K562 (cell line): Measurements from ENCODE around the gene RAD54L. TPM values are rescaled to one million over a fixed set of nuclear protein-coding genes. Genes with fewer than 3 reads are reported as not detected.

Experiments used
- ATF3 ChIP-seq, 2 experiments: fragments of 450-650 bp in 1 of 2; sonication (generic) in 1 of 2; formaldehyde crosslinking in 1 of 2; IDR thresholded peaks in 1 of 2; conservative IDR thresholded peaks in 1 of 2; 2 replicates each; pipeline versions ENCODE4 v1.6.1 to v1.8.1; 2016 to 2023; ENCODE audit warnings: mild to moderate bottlenecking in 2 of 2, moderate library complexity in 2 of 2, inconsistent platforms in 1 of 2, missing genetic modification reagents in 1 of 2
- CCAR2 ChIP-seq: fragments of 200-400 bp; formaldehyde crosslinking; IDR thresholded peaks from 2 replicates; pipeline ENCODE4 v1.6.1; 2017; ENCODE audit warnings: mild to moderate bottlenecking, low read depth, low read length
- COPS2 ChIP-seq: fragments of 450-650 bp; conservative IDR thresholded peaks from 2 replicates; pipeline ENCODE4 v1.6.1; 2016; ENCODE audit warnings: mild to moderate bottlenecking, moderate library complexity
- EP400 ChIP-seq: fragments of 450-650 bp; IDR thresholded peaks from 2 replicates; pipeline ENCODE4 v1.6.1; 2017; ENCODE audit warnings: antibody characterized with exemption, mild to moderate bottlenecking, moderate library complexity
- FOXK1 ChIP-seq: sonication (generic); formaldehyde crosslinking; IDR thresholded peaks from 2 replicates; pipeline ENCODE4 v1.8.0; 2022; ENCODE audit warnings: missing genetic modification reagents, mild to moderate bottlenecking, borderline replicate concordance
- HNRNPL ChIP-seq: fragments of 200-400 bp; formaldehyde crosslinking; IDR thresholded peaks from 2 replicates; pipeline ENCODE4 v1.6.1; 2017; ENCODE audit warnings: low read depth, mild to moderate bottlenecking, low read length
- JUNB ChIP-seq: fragments of 450-650 bp; formaldehyde crosslinking; conservative IDR thresholded peaks from 2 replicates; pipeline ENCODE4 v1.4.0; 2020; ENCODE audit warnings: mild to moderate bottlenecking
- KDM1A ChIP-seq, 2 experiments: fragments of 450-650 bp; IDR thresholded peaks; 2 replicates each; pipeline ENCODE4 v1.6.1; 2016; ENCODE audit warnings: mild to moderate bottlenecking in 2 of 2
- MBD1 ChIP-seq: fragments of 250-450 bp; sonication (Bioruptor Pico); IDR thresholded peaks from 2 replicates; pipeline ENCODE4 v1.8.0; 2022; ENCODE audit warnings: inconsistent platforms
- MNT ChIP-seq, 2 experiments: fragments of 450-650 bp; conservative IDR thresholded peaks; 2 replicates each; pipeline ENCODE4 v1.6.1; 2017; ENCODE audit warnings: mild to moderate bottlenecking in 2 of 2, moderate library complexity in 2 of 2
- POLR2A ChIP-seq: fragments of 450-650 bp; conservative IDR thresholded peaks from 2 replicates; pipeline ENCODE4 v1.6.1; 2016
- RBM15 ChIP-seq: fragments of 200-400 bp; formaldehyde crosslinking; IDR thresholded peaks from 2 replicates; pipeline ENCODE4 v1.6.1; 2018; ENCODE audit warnings: mild to moderate bottlenecking, low read length, moderate library complexity; ENCODE audit not compliant: insufficient read depth
- RBM17 ChIP-seq: fragments of 200-400 bp; formaldehyde crosslinking; IDR thresholded peaks from 2 replicates; pipeline ENCODE4 v1.6.1; 2017; ENCODE audit warnings: low read depth, mild to moderate bottlenecking, low read length, borderline replicate concordance
- SRSF7 ChIP-seq: fragments of 200-400 bp; formaldehyde crosslinking; optimal IDR thresholded peaks from 2 replicates; pipeline ENCODE3; 2017; ENCODE audit warnings: mild to moderate bottlenecking, low read depth, low read length
- TRIM28 ChIP-seq: fragments of 450-650 bp; IDR thresholded peaks from 2 replicates; pipeline ENCODE4 v1.6.1; 2017
- ZNF133 ChIP-seq: fragments of 250-450 bp; sonication (Bioruptor Pico); IDR thresholded peaks from 2 replicates; pipeline ENCODE4 v1.4.0; 2020; ENCODE audit warnings: mild to moderate bottlenecking
- ZNF436 ChIP-seq: fragments of 250-450, 450-650 bp; sonication (Bioruptor Pico); formaldehyde crosslinking; IDR thresholded peaks from 2 replicates; pipeline ENCODE4 v1.7.0; 2020; ENCODE audit warnings: mild to moderate bottlenecking
- ZNF699 ChIP-seq: fragments of 250-450 bp; sonication (Bioruptor Pico); IDR thresholded peaks from 2 replicates; pipeline ENCODE4 v1.8.0; 2021; ENCODE audit warnings: mild to moderate bottlenecking, moderate library complexity; ENCODE audit not compliant: insufficient replicate concordance
- ZNF780A ChIP-seq: fragments of 250-450 bp; sonication (Bioruptor Pico); IDR thresholded peaks from 2 replicates; pipeline ENCODE4 v1.5.0; 2021; ENCODE audit warnings: mild to moderate bottlenecking
- polyA plus RNA-seq, 8 experiments: library from polyadenylated mRNA; depleted of rRNA in 4 of 8; stranded (reverse) in 5 of 8; unstranded in 3 of 8; fragments of >200 nt; fragmentation: Nextera tagmentation in 2 of 8; fragmentation: Illumina TruSeq in 1 of 8; extraction: Ambion mirVana in 2 of 8; extraction: Trizol in 1 of 8; gene quantifications; 2 replicates each; pipeline versions ENCODE4 v1.2.1 to v1.2.3, GENCODE V29; 2011 to 2014; ENCODE audit warnings: inconsistent platforms in 1 of 8, missing spikeins in 1 of 8
- total RNA-seq, 7 experiments: library from RNA; depleted of rRNA in 6 of 7; stranded (reverse); fragments of >200 nt in 6 of 7; fragmentation: Illumina TruSeq in 2 of 7; extraction: Trizol in 2 of 7; gene quantifications; 2 replicates each; pipeline versions ENCODE4 v1.2.1 to v1.2.3, GENCODE V29; 2011 to 2021; ENCODE audit warnings: low replicate concordance in 1 of 7
- TF ChIP-seq, protein P1 (sequence below), 3 experiments: fragments of 200-800 bp in 1 of 3; fragments of 250-450 bp in 1 of 3; fragments of 450-650 bp in 1 of 3; sonication (Bioruptor Pico) in 1 of 3; sonication (Bioruptor generic) in 1 of 3; formaldehyde crosslinking in 1 of 3; IDR thresholded peaks; 2 replicates each; pipeline versions ENCODE4 v1.6.1 to v1.8.0; 2016 to 2022; ENCODE audit warnings: mild to moderate bottlenecking in 2 of 3, missing genetic modification characterization in 2 of 3, missing compliant biosample characterization in 1 of 3, moderate library complexity in 1 of 3

RAD54L gene
- total and polyA plus RNA-seq, 9 of the 15 experiments (the other 6 are each of a cell fraction or from before 2014, with no cell fraction given) = 17.9 to 92.3 (median 37.5) TPM

DNA sequence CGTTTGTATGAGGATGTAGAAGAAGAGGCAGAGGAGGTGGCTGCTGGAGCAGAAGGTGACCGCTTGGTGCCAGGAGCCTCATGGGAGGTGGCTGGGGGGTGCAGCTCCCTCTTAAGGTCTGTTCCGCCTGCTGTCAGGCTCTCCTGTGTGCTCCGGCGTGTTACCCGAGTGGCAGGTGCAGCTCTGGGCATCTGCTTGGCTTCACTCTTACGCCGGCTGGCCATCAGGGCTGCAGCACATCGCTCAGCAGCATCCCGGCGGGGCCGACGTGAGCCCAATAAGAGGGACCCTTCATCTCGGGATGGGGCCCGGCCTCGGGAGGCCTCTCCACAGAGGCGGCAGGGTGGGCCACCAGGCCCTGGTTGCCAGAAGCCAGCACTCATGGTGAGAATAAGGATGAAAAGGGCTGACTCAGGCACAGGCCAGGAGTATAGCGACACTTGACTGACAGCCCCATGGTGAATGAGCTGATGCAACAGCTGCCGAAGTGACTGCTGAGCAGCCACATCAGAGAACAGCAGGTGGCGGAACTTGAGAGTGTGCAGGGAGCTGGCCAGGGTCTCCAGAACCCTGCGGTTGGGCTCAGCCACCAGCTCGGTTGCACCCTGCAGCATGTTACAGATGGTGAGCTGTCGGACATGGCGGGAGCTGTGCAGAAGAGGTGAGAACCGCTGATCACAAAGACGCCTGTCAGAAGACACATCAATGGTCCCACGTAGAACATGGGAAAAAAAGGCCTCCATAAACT lies 38.3 kb downstream of the RAD54L start (continued):
- TF ChIP-seq RBM17 (no peak), JUNB (CRISPR knock-in tag) (no peak), EP400 (peak; percentile 87), RBM15 (no peak), ATF3 (IDR thresholded peaks at IDR 0.05) (peak; percentile 98), ATF3 (CRISPR knock-in tag; conservative IDR thresholded peaks at IDR 0.05) (peak; percentile 69), ZNF133 (CRISPR knock-in tag) (no peak), ZNF436 (CRISPR knock-in tag) (no peak), HNRNPL (no peak), COPS2 (no peak), FOXK1 (CRISPR knock-in tag) (no peak), CCAR2 (no peak), MNT (conservative IDR thresholded peaks at IDR 0.05) (peak in 1 of 2 experiments; percentile 31; a peak in 2 of 4 replicates), KDM1A (IDR thresholded peaks at IDR 0.05) (no peak), MBD1 (CRISPR knock-in tag) (0 out of 2 replicates have a peak, but pooled peaks have one; percentile 58), ZNF780A (CRISPR knock-in tag) (no peak), SRSF7 (no peak), TRIM28 (no peak), ZNF699 (no peak), POLR2A (peak; percentile 38; the same call in 1 of the 2 replicates)
- TF ChIP-seq, protein P1, sequence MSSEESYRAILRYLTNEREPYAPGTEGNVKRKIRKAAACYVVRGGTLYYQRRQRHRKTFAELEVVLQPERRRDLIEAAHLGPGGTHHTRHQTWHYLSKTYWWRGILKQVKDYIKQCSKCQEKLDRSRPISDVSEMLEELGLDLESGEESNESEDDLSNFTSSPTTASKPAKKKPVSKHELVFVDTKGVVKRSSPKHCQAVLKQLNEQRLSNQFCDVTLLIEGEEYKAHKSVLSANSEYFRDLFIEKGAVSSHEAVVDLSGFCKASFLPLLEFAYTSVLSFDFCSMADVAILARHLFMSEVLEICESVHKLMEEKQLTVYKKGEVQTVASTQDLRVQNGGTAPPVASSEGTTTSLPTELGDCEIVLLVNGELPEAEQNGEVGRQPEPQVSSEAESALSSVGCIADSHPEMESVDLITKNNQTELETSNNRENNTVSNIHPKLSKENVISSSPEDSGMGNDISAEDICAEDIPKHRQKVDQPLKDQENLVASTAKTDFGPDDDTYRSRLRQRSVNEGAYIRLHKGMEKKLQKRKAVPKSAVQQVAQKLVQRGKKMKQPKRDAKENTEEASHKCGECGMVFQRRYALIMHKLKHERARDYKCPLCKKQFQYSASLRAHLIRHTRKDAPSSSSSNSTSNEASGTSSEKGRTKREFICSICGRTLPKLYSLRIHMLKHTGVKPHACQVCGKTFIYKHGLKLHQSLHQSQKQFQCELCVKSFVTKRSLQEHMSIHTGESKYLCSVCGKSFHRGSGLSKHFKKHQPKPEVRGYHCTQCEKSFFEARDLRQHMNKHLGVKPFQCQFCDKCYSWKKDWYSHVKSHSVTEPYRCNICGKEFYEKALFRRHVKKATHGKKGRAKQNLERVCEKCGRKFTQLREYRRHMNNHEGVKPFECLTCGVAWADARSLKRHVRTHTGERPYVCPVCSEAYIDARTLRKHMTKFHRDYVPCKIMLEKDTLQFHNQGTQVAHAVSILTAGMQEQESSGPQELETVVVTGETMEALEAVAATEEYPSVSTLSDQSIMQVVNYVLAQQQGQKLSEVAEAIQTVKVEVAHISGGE (CRISPR knock-in tag; IDR thresholded peaks at IDR 0.05) = no peak
